PC-3 (cell line): ENCODE measurements around the gene VEGFD.

ENCODE experiments used
- EZH2 ChIP-seq: fragments of 300-600 bp; sonication (generic); IDR thresholded peaks from one replicate; pipeline ENCODE4 v1.6.1; 2017; ENCODE audit warnings: antibody characterized with exemption, mild to moderate bottlenecking, low read length; ENCODE audit not compliant: unreplicated experiment
- EZH2phosphoT487 ChIP-seq: fragments of 300-600 bp; sonication (generic); IDR thresholded peaks from 2 replicates; pipeline ENCODE4 v1.6.1; 2018; ENCODE audit warnings: mild to moderate bottlenecking, antibody characterized with exemption, low read length, borderline replicate concordance
- TF ChIP-seq, protein P1 (sequence below): fragments of 300-600 bp; sonication (generic); conservative IDR thresholded peaks from 2 replicates; pipeline ENCODE4 v1.5.1; 2017; ENCODE audit warnings: antibody characterized with exemption, low read depth, mild to moderate bottlenecking, low read length

DNA sequence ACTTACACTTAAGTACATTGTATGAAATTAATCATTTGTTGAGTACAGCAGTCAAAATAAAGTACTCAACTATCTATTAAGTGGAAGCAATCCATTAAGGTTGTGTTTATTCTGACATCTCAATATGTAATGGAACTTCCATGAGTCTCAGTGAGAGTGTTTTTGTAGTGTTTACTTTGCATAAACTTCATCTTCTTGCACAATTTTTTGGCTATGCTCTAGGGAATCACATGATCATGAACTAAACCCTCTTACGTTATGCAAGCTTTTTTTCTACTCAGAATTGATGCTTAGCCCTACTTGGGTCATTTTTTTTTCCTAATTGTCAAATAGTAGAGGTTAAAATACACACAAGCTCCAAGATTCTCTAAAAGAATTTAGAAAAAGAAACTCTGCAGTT is 27.8 kb downstream of the VEGFD start:
- TF ChIP-seq, protein P1, sequence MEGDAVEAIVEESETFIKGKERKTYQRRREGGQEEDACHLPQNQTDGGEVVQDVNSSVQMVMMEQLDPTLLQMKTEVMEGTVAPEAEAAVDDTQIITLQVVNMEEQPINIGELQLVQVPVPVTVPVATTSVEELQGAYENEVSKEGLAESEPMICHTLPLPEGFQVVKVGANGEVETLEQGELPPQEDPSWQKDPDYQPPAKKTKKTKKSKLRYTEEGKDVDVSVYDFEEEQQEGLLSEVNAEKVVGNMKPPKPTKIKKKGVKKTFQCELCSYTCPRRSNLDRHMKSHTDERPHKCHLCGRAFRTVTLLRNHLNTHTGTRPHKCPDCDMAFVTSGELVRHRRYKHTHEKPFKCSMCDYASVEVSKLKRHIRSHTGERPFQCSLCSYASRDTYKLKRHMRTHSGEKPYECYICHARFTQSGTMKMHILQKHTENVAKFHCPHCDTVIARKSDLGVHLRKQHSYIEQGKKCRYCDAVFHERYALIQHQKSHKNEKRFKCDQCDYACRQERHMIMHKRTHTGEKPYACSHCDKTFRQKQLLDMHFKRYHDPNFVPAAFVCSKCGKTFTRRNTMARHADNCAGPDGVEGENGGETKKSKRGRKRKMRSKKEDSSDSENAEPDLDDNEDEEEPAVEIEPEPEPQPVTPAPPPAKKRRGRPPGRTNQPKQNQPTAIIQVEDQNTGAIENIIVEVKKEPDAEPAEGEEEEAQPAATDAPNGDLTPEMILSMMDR: no peak
- TF ChIP-seq EZH2 (no peak), EZH2phosphoT487 (no peak)
